Urinary bladder (tissue), 4 donors: ENCODE measurements around the gene SLC45A2. TPM values are rescaled to one million over a fixed set of nuclear protein-coding genes. Genes with fewer than 3 reads are reported as not detected.
"Not testable (repeated sequence)": the region's sequence is repeated elsewhere in the genome, so short reads cannot be mapped to it uniquely, and the experiment has no call there.

Experiments used
- DNase-seq: peaks from one replicate; pipeline ENCODE4 v3.0.0-alpha.2; 2015; ENCODE audit errors: extremely low spot score
- H3K27ac ChIP-seq: one replicate; pipeline ENCODE4 v1.5.1; 2013; ENCODE audit warnings: low read depth, mild to moderate bottlenecking, moderate library complexity
- H3K36me3 ChIP-seq: one replicate; pipeline ENCODE4 v1.6.1; 2013; ENCODE audit warnings: mild to moderate bottlenecking, moderate library complexity; ENCODE audit not compliant: insufficient read depth
- H3K4me1 ChIP-seq: one replicate; pipeline ENCODE4 v1.6.1; 2013; ENCODE audit warnings: mild to moderate bottlenecking, moderate library complexity; ENCODE audit not compliant: insufficient read depth
- H3K4me3 ChIP-seq: one replicate; pipeline ENCODE4 v1.5.1; 2013; ENCODE audit warnings: low read depth, low read length
- WGBS: extraction: QIAGEN DNeasy Blood & Tissue Kit; methylation state at CpG from one replicate; pipeline ENCODE4 v1.1.7; 2013; 5-methylcytosine and 5-hydroxymethylcytosine counted together
- polyA plus RNA-seq: library from polyadenylated mRNA; stranded (reverse); fragments of 200-250 nt; gene quantifications from one replicate; pipeline ENCODE4 v1.2.3, GENCODE V29; 2013
- small RNA-seq: library from RNA; depleted of rRNA; stranded (forward); fragments of <200 nt; gene quantifications from one replicate; pipeline ENCODE3, GENCODE V24; 2014
- total RNA-seq: library from RNA; depleted of rRNA; stranded (reverse); fragments of >200 nt; gene quantifications from one replicate; pipeline ENCODE4 v1.2.3, GENCODE V29; 2014
- donor health status: healthy with polysubstance abuse.
- donor health status: healthy.

SLC45A2 gene
- total and polyA plus RNA-seq, 2 donors: not detected

DNA sequence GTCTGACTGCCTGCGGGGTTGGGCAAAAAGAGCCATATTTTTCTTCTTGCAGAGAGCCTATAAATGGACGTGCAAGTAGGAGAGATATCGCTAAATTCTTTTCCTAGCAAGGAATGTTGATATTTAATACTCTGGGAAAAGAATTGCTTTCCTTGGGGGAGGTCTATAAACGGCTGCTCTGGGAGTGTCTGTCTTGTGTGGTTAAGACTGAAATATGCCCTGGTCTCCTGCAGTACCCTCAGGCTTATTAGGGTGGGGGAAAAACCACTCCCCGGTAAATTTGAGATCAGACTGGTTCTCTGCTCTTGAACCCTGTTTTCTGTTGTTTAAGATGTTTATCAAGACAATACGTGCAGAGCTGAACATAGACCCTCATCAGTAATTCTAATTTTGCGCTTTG is 78.2 kb downstream of the SLC45A2 start:
- not testable (repeated sequence) for H3K36me3 ChIP-seq, DNase-seq, H3K27ac ChIP-seq, H3K4me3 ChIP-seq, H3K4me1 ChIP-seq
- 85% methylated on average over 7 of the region's 7 CpGs for WGBS

DNA sequence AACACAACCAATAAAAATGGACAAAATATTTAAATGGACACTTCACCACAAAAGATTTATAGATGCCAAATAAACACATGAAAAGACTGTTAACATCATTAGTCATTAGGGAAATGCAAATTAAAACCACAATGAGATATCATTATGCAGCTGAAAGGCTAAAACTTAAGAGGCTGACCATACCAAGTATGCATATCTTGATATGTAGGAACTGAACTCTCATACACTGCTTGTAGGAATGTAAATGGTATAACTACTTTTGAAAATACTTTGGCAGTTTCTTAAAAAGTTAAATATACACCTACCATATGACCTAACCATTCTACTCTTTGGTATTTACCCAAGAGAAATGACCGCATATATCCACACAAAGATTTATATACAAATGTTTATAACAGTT is 79.1 kb downstream of the SLC45A2 start:
- H3K4me1 ChIP-seq: no peaks in the 10 kb centered on the region
- no peak for DNase-seq
- H3K36me3 ChIP-seq: no peaks in the 10 kb centered on the region
- WGBS: 72% methylated on average over 1 of the region's 1 CpG
- H3K4me3 ChIP-seq: no peak overlapping the region
- no peak overlapping the region for H3K27ac ChIP-seq

DNA sequence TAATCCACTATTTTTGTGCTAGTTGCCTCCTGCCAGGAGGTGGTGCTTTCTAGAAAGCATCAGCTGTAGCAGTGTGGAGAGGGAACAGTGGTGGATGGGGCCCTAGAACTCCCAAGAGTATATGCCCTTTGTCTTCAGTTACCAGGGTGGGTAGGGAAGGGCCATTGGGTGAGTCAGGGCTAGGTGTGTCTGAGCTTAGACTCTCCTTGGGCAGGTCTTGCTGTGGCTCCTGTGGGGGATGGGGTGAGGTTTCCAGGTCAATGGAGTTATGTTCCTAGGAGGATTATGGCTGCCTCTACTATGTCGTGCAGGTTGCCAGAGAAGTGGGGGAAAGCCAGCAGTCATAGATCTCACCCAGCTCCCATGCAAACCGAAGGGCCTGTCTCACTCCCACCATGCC is 81.4 kb downstream of the SLC45A2 start:
- Histone ChIP-seq H3K4me1 (no peaks in the 10 kb centered on the region), H3K4me3 (no peak overlapping the region), H3K36me3 (no peaks in the 10 kb centered on the region), H3K27ac (no peak overlapping the region)
- 97% methylated on average over 2 of the region's 2 CpGs for WGBS
- DNase-seq: no peak

DNA sequence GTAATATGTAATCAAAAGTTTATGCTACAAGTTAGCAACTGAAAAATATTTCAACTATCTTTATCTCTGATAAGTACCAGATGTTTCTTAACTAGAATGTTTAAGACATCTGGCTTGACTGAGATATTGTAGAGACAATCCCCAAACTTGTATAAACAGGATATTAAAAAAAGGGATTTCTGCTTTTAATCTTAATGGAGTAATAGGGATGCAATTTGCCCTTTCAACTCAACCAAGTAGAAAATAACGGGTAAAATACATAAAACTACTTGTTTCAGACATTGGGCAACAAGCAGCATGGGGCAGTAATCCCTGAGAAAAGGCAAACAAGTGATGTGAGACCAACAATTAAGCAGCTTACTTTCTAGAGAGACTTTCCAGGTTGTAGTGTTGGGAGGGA is 83.3 kb downstream of the SLC45A2 start:
- Histone ChIP-seq H3K4me1 (no peaks in the 10 kb centered on the region), H3K4me3 (no peak overlapping the region), H3K27ac (no peak overlapping the region), H3K36me3 (no peaks in the 10 kb centered on the region)
- 36% methylated on average over 1 of the region's 1 CpG for WGBS
- no peak for DNase-seq

Small RNA genes lying within 50 kb of the gene (small RNA-seq; reads per million reads assigned to genes)
- gene AC139783.1: not detected

Other genes with a start within 250 kb of the SLC45A2 start
- gene ADAMTS12, start 92.7 kb downstream of the SLC45A2 start, total RNA-seq: 28.8 TPM
- gene ADAMTS12, start 92.7 kb downstream of the SLC45A2 start, polyA plus RNA-seq: 2.5 TPM
- gene RXFP3, start 48.3 kb downstream of the SLC45A2 start, total RNA-seq: not detected
- not detected for gene RXFP3, start 48.3 kb downstream of the SLC45A2 start, polyA plus RNA-seq
- 16.2 TPM for gene AMACR, start 23.4 kb upstream of the SLC45A2 start, total RNA-seq
- gene AMACR, start 23.4 kb upstream of the SLC45A2 start, polyA plus RNA-seq: 11.9 TPM
- 87.9 TPM for gene C1QTNF3, start 58.5 kb upstream of the SLC45A2 start, total RNA-seq
- 4.4 TPM for gene C1QTNF3, start 58.5 kb upstream of the SLC45A2 start, polyA plus RNA-seq